ENCODE measurements around the gene MBD3. TPM values are rescaled to one million over a fixed set of nuclear protein-coding genes. Genes with fewer than 3 reads are reported as not detected.

Gene MBD3
- total RNA-seq, 1 experiment from 2014 or later = 128 TPM

- H3K4ac ChIP-seq (ENCODE audit: low read depth, low read length) = no peak within 1 kb of the TSS; the same call in 1 of the 2 replicates
- no peak within 1 kb of the TSS for H3T11ph ChIP-seq (ENCODE audit: low read length)
- no peaks in the 10 kb centered on the region for H3K9me3 ChIP-seq (ENCODE audit: control insufficient read depth, low read depth, low read length)
- H4K8ac ChIP-seq (replicated peaks; ENCODE audit: insufficient read length, low read depth, low read length) = no peak within 1 kb of the TSS
- no peak within 1 kb of the TSS for H2BK12ac ChIP-seq (ENCODE audit: insufficient read length, low read depth, low read length)
- H3K27ac ChIP-seq (ENCODE audit: insufficient read length, low read depth, low read length) = no peak within 1 kb of the TSS
- H4K20me1 ChIP-seq (ENCODE audit: control insufficient read depth, insufficient read depth, insufficient read length) = no peaks in the 10 kb centered on the region
- Mint-ChIP-seq H3K9me3 (peaks cover 2 to 3% of the 10 kb centered on the region in 2 experiments; a peak in 2 of 5 replicates), H3K36me3 (ENCODE audit: insufficient read depth in 1 of 3, low read depth in 3 of 3) (peaks cover 6 to 14% (median 13%) of the 10 kb centered on the region in 3 experiments; a peak in 6 of 7 replicates), H3K27ac (no peak within 1 kb of the TSS; a peak in 1 of 7 replicates), H3K27me3 (ENCODE audit: low read depth) (peaks cover 38% of the 10 kb centered on the region), H3K4me1 (peaks cover 2 to 18% of the 10 kb centered on the region in 2 experiments; a peak in 3 of 4 replicates), H3K4me3 (peak within 1 kb of the TSS; percentile 68 to 81)
- peak within 1 kb of the TSS; percentile 46 for H3K4me2 ChIP-seq (ENCODE audit: insufficient read depth, insufficient read length, low read length)
- no peak within 1 kb of the TSS for H2BK5ac ChIP-seq (ENCODE audit: insufficient read length, low read length)
- no peak within 1 kb of the TSS for H4K91ac ChIP-seq (ENCODE audit: insufficient read length, low read depth, low read length)
- no peak within 1 kb of the TSS for H2BK20ac ChIP-seq (ENCODE audit: low read depth, low read length, poor library complexity, severe bottlenecking)
- H3K79me1 ChIP-seq (ENCODE audit: insufficient read depth, low read depth, low read length, poor library complexity, severe bottlenecking) = peaks cover 3% of the 10 kb centered on the region
- no peak within 1 kb of the TSS for H2BK15ac ChIP-seq (ENCODE audit: low read depth, low read length)
- H2AK5ac ChIP-seq (ENCODE audit: insufficient read length, low read length) = no peak within 1 kb of the TSS
- H3K9ac ChIP-seq (ENCODE audit: extremely low read depth, insufficient read length, low read length) = peak within 1 kb of the TSS; percentile 81
- H3K23ac ChIP-seq (ENCODE audit: insufficient read length, low read depth, low read length) = no peak within 1 kb of the TSS
- H2BK120ac ChIP-seq (ENCODE audit: low read depth, low read length, poor library complexity, severe bottlenecking) = no peak within 1 kb of the TSS
- H3K56ac ChIP-seq (ENCODE audit: insufficient read length, low read depth, low read length) = no peak within 1 kb of the TSS
- peaks cover 22% of the 10 kb centered on the region; the same call in 1 of the 2 replicates for H3K79me2 ChIP-seq (ENCODE audit: insufficient read depth, low read length)
- H3K14ac ChIP-seq (ENCODE audit: insufficient read depth, low read length) = peak within 1 kb of the TSS; percentile 91
- H3K18ac ChIP-seq (ENCODE audit: insufficient read length, low read depth, low read length) = peak within 1 kb of the TSS; percentile 94
- H3K27me3 ChIP-seq (ENCODE audit: insufficient read depth, low read length) = no peaks in the 10 kb centered on the region; the same call in 1 of the 2 replicates
- WGBS (ENCODE audit: extremely low coverage, insufficient read length, low lambda C conversion rate) = no CpG with 5 or more reads among the region's 63 CpGs
- peak; percentile 68 for DNase-seq
- TF ChIP-seq, protein P1, sequence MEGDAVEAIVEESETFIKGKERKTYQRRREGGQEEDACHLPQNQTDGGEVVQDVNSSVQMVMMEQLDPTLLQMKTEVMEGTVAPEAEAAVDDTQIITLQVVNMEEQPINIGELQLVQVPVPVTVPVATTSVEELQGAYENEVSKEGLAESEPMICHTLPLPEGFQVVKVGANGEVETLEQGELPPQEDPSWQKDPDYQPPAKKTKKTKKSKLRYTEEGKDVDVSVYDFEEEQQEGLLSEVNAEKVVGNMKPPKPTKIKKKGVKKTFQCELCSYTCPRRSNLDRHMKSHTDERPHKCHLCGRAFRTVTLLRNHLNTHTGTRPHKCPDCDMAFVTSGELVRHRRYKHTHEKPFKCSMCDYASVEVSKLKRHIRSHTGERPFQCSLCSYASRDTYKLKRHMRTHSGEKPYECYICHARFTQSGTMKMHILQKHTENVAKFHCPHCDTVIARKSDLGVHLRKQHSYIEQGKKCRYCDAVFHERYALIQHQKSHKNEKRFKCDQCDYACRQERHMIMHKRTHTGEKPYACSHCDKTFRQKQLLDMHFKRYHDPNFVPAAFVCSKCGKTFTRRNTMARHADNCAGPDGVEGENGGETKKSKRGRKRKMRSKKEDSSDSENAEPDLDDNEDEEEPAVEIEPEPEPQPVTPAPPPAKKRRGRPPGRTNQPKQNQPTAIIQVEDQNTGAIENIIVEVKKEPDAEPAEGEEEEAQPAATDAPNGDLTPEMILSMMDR (conservative IDR thresholded peaks at IDR 0.05) = no peak
- no peak within 1 kb of the TSS for H2AFZ ChIP-seq (ENCODE audit: low read length)
- H3K23me2 ChIP-seq (ENCODE audit: insufficient read length, low read depth, low read length, poor library complexity, severe bottlenecking) = no peaks in the 10 kb centered on the region
- H3K4me1 ChIP-seq (ENCODE audit: insufficient read depth, low read length) = no peaks in the 10 kb centered on the region
- H4K5ac ChIP-seq (ENCODE audit: insufficient read length, low read depth, low read length) = no peak within 1 kb of the TSS
Observed at GRCh38 chr19:1568320-1569019, 24.2 kb downstream of the MBD3 start, which contains the start of gene MEX3D. Gene MEX3D, minus strand, starts transcription at chr19:1568325. Its CDS starts 267 bp downstream, at chr19:1568058.

All from H9 (cell line).